PC-9 (cell line): ENCODE results near the gene SEC24B. TPM values are rescaled to one million over a fixed set of nuclear protein-coding genes. Genes with fewer than 3 reads are reported as not detected.
"Not testable (repeated sequence)": the region's sequence is repeated elsewhere in the genome, so short reads cannot be mapped to it uniquely, and the experiment has no call there.

Source experiments
- BruUV-seq: library from RNA; stranded (reverse); fragments of 400-500 nt; replicated peaks from 2 replicates; lab custom pipeline; 2021; lab: Mats Ljungman, UMichigan
- CTCF ChIA-PET: fragments of 300-600 bp; sonication (Branson Sonifier 250); formaldehyde crosslinking; loops from one replicate; lab custom pipeline; 2022; ENCODE audit warnings: antibody characterized with exemption; lab: Charles Lee
- POLR2A ChIA-PET: fragments of 300-600 bp; sonication (Branson Sonifier 250); formaldehyde crosslinking; loops from one replicate; lab custom pipeline; 2022; ENCODE audit warnings: antibody characterized with exemption; ENCODE audit not compliant: unreplicated experiment; lab: Charles Lee
- DNase-seq, 2 experiments: peaks; one replicate each; pipeline versions ENCODE4 v3.0.0 to v3.0.0-alpha.2; 2015 to 2022; ENCODE audit warnings: mixed read lengths in 1 of 2
- H2AFZ ChIP-seq: fragments of 200-600 bp; sonication (generic); 2 replicates; pipeline ENCODE4 v1.8.1; 2017; ENCODE audit warnings: antibody characterized with exemption
- H3F3A ChIP-seq: fragments of 200-600 bp; sonication (generic); 2 replicates; pipeline ENCODE4 v1.8.1; 2017; ENCODE audit warnings: antibody characterized with exemption, mild to moderate bottlenecking, low read depth; ENCODE audit not compliant: insufficient read depth
- H3K27ac ChIP-seq: fragments of 200-600 bp; sonication (generic); 2 replicates; pipeline ENCODE4 v1.6.1; 2016; ENCODE audit warnings: mixed run types
- H3K27me3 ChIP-seq: fragments of 200-600 bp; sonication (generic); 2 replicates; pipeline ENCODE4 v1.6.1; 2016; ENCODE audit warnings: low read depth, mixed run types; ENCODE audit not compliant: insufficient read depth
- H3K36me3 ChIP-seq: fragments of 200-600 bp; sonication (generic); 2 replicates; pipeline ENCODE4 v1.6.1; 2016; ENCODE audit warnings: low read depth, mixed run types
- H3K4me1 ChIP-seq: fragments of 200-600 bp; sonication (generic); replicated peaks from 2 replicates; pipeline ENCODE4 v1.6.1; 2016; ENCODE audit warnings: mixed run types; ENCODE audit not compliant: insufficient read depth
- H3K4me2 ChIP-seq: fragments of 200-600 bp; sonication (generic); 2 replicates; pipeline ENCODE4 v1.6.1; 2017; ENCODE audit warnings: mixed run types
- H3K4me3 ChIP-seq: fragments of 200-600 bp; sonication (generic); 2 replicates; pipeline ENCODE4 v1.6.1; 2016; ENCODE audit warnings: mixed run types
- H3K79me2 ChIP-seq: fragments of 200-600 bp; sonication (generic); 2 replicates; pipeline ENCODE4 v1.6.1; 2017; ENCODE audit warnings: low read depth, mixed run types
- H3K9me2 ChIP-seq: fragments of 200-600 bp; sonication (generic); 2 replicates; pipeline ENCODE4 v1.8.1; 2017; ENCODE audit warnings: mild to moderate bottlenecking; ENCODE audit not compliant: insufficient read depth
- H3K9me3 ChIP-seq: fragments of 200-600 bp; sonication (generic); 2 replicates; pipeline ENCODE4 v1.8.1; 2016; ENCODE audit warnings: low read depth; ENCODE audit not compliant: insufficient read depth
- H4K20me1 ChIP-seq: fragments of 200-600 bp; sonication (generic); 2 replicates; pipeline ENCODE4 v1.8.1; 2017; ENCODE audit not compliant: insufficient read depth
- CTCF ChIP-seq: fragments of 200-600 bp; sonication (generic); conservative IDR thresholded peaks from 2 replicates; pipeline ENCODE4 v1.6.1; 2017; ENCODE audit warnings: mixed run types, antibody characterized with exemption, mild to moderate bottlenecking, moderate library complexity
- EZH2 ChIP-seq: fragments of 200-600 bp; sonication (generic); IDR thresholded peaks from 2 replicates; pipeline ENCODE4 v1.8.0; 2017; ENCODE audit warnings: antibody characterized with exemption, low read depth
- intact Hi-C: fragments of 100-400 bp; cut with micrococcal nuclease; formaldehyde crosslinking; loops from one replicate; pipeline ENCODE4 v1.10.0; 2022; ENCODE audit not compliant: unreplicated experiment
- total RNA-seq: library from RNA; stranded (reverse); gene quantifications from 2 replicates; pipeline ENCODE4 v1.2.3, GENCODE V29; 2021

The SEC24B gene
- total RNA-seq, 1 experiment from 2014 or later: 21.7 TPM

- H3K9me3 ChIP-seq: no peaks in the 10 kb centered on the region
- no peak overlapping the region for H3K4me3 ChIP-seq
- no peak for DNase-seq
- no peak overlapping the region for H2AFZ ChIP-seq
- H3K9me2 ChIP-seq: no peaks in the 10 kb centered on the region
- TF ChIP-seq CTCF: no peak
- no peak for TF ChIP-seq EZH2
- intact Hi-C loops: no loop called here
- no peaks in the 10 kb centered on the region for H4K20me1 ChIP-seq
- H3K4me1 ChIP-seq: no peaks in the 10 kb centered on the region
- POLR2A ChIA-PET: no interaction called here
- H3K4me2 ChIP-seq: no peak overlapping the region
- no peaks in the 10 kb centered on the region for H3K36me3 ChIP-seq
- no peaks in the 10 kb centered on the region for H3K27me3 ChIP-seq
- H3K79me2 ChIP-seq: no peaks in the 10 kb centered on the region
- H3F3A ChIP-seq: no peaks in the 10 kb centered on the region
- no TSS peak for BruUV-seq
- no peak overlapping the region for H3K27ac ChIP-seq
- CTCF ChIA-PET: no interaction called here
Observed at GRCh38 chr4:109553130-109553529, 119.5 kb downstream of the SEC24B start.

GRCh38 chr4:109554971-109555370, 121.4 kb downstream of the SEC24B start:
- no peak for DNase-seq
- Histone ChIP-seq H3K4me1 (no peaks in the 10 kb centered on the region; the same call in 1 of the 2 replicates), H3K4me3 (no peak overlapping the region), H2AFZ (no peak overlapping the region), H3K4me2 (no peak overlapping the region), H3K9me3 (no peaks in the 10 kb centered on the region), H3K36me3 (no peaks in the 10 kb centered on the region), H3F3A (no peaks in the 10 kb centered on the region), H4K20me1 (no peaks in the 10 kb centered on the region), H3K27me3 (no peaks in the 10 kb centered on the region), H3K27ac (no peak overlapping the region), H3K9me2 (no peaks in the 10 kb centered on the region), H3K79me2 (no peaks in the 10 kb centered on the region)
- no TSS peak for BruUV-seq
- CTCF ChIA-PET: interaction anchor here (0.6 kb wide), 1 partner anchor 27 kb away, joined by 3 read pairs; no protein-coding TSS in a partner anchor
- TF ChIP-seq EZH2: no peak
- TF ChIP-seq CTCF: no peak
- POLR2A ChIA-PET: no interaction called here
- intact Hi-C loops: no loop called here

- Histone ChIP-seq H3K79me2 (no peaks in the 10 kb centered on the region), H3K4me3 (no peak overlapping the region), H3K9me2 (no peaks in the 10 kb centered on the region), H3K4me2 (no peak overlapping the region), H3K4me1 (peaks cover 8% of the 10 kb centered on the region), H3K9me3 (no peaks in the 10 kb centered on the region), H3K27ac (no peak overlapping the region), H3K27me3 (no peaks in the 10 kb centered on the region), H4K20me1 (no peaks in the 10 kb centered on the region), H3F3A (peaks cover 4% of the 10 kb centered on the region; the same call in 1 of the 2 replicates), H3K36me3 (no peaks in the 10 kb centered on the region), H2AFZ (no peak overlapping the region)
- BruUV-seq: no TSS peak
- TF ChIP-seq EZH2: no peak
- TF ChIP-seq CTCF: no peak
- intact Hi-C loops: no loop called here
- DNase-seq: no peak
- CTCF ChIA-PET: no interaction called here
- POLR2A ChIA-PET: no interaction called here
Observed at GRCh38 chr4:109557433-109557832, 123.8 kb downstream of the SEC24B start.

- DNase-seq, H3K36me3 ChIP-seq, H3F3A ChIP-seq, H2AFZ ChIP-seq, H3K4me3 ChIP-seq, H3K4me1 ChIP-seq, H3K27ac ChIP-seq, H3K27me3 ChIP-seq, BruUV-seq, H3K79me2 ChIP-seq, POLR2A ChIA-PET, H3K9me3 ChIP-seq, H3K9me2 ChIP-seq, H3K4me2 ChIP-seq, intact Hi-C loops, CTCF ChIA-PET, H4K20me1 ChIP-seq: not testable (repeated sequence)
Observed at GRCh38 chr4:109558095-109558494, 124.5 kb downstream of the SEC24B start.
